MCF 10A (cell line): ENCODE measurements around the gene PFKFB3. TPM values are rescaled to one million over a fixed set of nuclear protein-coding genes. Genes with fewer than 3 reads are reported as not detected.

Source experiments
- BruUV-seq: library from RNA; stranded (reverse); fragments of 400-500 nt; replicated peaks from 2 replicates; lab custom pipeline; 2021; lab: Mats Ljungman, UMichigan
- CTCF ChIA-PET: fragments of 300-600 bp; sonication (Branson Sonifier 250); formaldehyde crosslinking; extraction: SDS; loops from one replicate; lab custom pipeline; 2021; ENCODE audit warnings: antibody characterized with exemption, inconsistent platforms; lab: Yijun Ruan, JAX
- POLR2A ChIA-PET: fragments of 300-600, 350-650 bp; sonication (Branson Sonifier 250); formaldehyde crosslinking; extraction: SDS; loops from one replicate; lab custom pipeline; 2020; ENCODE audit warnings: antibody characterized with exemption, inconsistent platforms; lab: Yijun Ruan, JAX
- DNase-seq: peaks from one replicate; pipeline ENCODE4 v3.0.0-alpha.2; 2018; ENCODE audit not compliant: unreplicated experiment
- H3K27ac Mint-ChIP-seq: one replicate; pipeline ENCODE4 v1.8.0; 2022; ENCODE audit warnings: mild to moderate bottlenecking, low read depth, mixed read lengths; ENCODE audit not compliant: unreplicated experiment
- H3K27me3 Mint-ChIP-seq: one replicate; pipeline ENCODE4 v1.8.0; 2022; ENCODE audit warnings: mixed read lengths; ENCODE audit not compliant: insufficient read depth, unreplicated experiment
- H3K36me3 Mint-ChIP-seq: one replicate; pipeline ENCODE4 v1.8.0; 2022; ENCODE audit warnings: mild to moderate bottlenecking, moderate library complexity, mixed read lengths; ENCODE audit not compliant: insufficient read depth, unreplicated experiment
- H3K4me1 Mint-ChIP-seq: one replicate; pipeline ENCODE4 v1.8.0; 2022; ENCODE audit warnings: mixed read lengths; ENCODE audit not compliant: insufficient read depth, unreplicated experiment
- H3K4me3 Mint-ChIP-seq: one replicate; pipeline ENCODE4 v1.8.0; 2022; ENCODE audit warnings: mild to moderate bottlenecking, moderate library complexity, mixed read lengths; ENCODE audit not compliant: unreplicated experiment
- H3K9me3 Mint-ChIP-seq: one replicate; pipeline ENCODE4 v1.8.0; 2022; ENCODE audit warnings: mixed read lengths; ENCODE audit not compliant: unreplicated experiment
- intact Hi-C: fragments of 100-400 bp; cut with micrococcal nuclease; formaldehyde crosslinking; loops from 2 replicates; pipeline ENCODE4 v1.14.1; 2022
- total RNA-seq: library from RNA; stranded (reverse); gene quantifications from 2 replicates; pipeline ENCODE4 v1.2.3, GENCODE V29; 2022
- TF ChIP-seq, protein P1 (sequence below): fragments of 200-600 bp; IDR thresholded peaks from one replicate; pipeline ENCODE4 v1.8.0; 2022; ENCODE audit warnings: antibody characterized with exemption, mild to moderate bottlenecking; ENCODE audit not compliant: unreplicated experiment

PFKFB3 gene
- total RNA-seq, 1 experiment from 2014 or later, result 15.8 TPM

DNA sequence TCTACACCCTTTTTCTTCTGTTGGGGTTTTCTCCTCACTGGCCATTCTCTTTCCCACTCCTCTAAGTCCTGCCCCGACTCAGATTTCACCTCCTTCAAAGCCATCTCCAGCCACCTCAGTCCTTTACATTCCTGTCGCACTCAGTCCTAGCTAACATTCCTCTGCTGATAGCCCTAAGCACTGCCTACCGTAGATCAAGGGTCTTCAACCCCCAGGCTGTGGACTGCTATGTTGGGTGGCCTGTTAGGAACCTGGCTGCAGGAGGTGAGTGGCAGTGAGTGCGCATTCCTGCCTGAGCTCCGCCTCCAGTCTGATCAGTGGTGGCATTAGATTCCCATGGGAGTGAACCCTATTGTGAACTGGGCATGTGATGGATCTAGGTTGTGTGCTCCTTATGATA is 11.2 kb downstream of the PFKFB3 start:
- intact Hi-C loops, result no loop called here
- DNase-seq, result no peak
- no peak overlapping the region for H3K27ac Mint-ChIP-seq
- H3K9me3 Mint-ChIP-seq, result no peaks in the 10 kb centered on the region
- H3K27me3 Mint-ChIP-seq, result no peaks in the 10 kb centered on the region
- ChIA-PET CTCF (no interaction called here), POLR2A (interaction anchor here (2.0 kb wide), 1 partner anchor 10 kb away, joined by 8 read pairs; the partner anchor contains the start of gene PFKFB3)
- peaks cover 30% of the 10 kb centered on the region for H3K36me3 Mint-ChIP-seq
- no TSS peak for BruUV-seq
- peaks cover 12% of the 10 kb centered on the region for H3K4me1 Mint-ChIP-seq
- TF ChIP-seq, protein P1, sequence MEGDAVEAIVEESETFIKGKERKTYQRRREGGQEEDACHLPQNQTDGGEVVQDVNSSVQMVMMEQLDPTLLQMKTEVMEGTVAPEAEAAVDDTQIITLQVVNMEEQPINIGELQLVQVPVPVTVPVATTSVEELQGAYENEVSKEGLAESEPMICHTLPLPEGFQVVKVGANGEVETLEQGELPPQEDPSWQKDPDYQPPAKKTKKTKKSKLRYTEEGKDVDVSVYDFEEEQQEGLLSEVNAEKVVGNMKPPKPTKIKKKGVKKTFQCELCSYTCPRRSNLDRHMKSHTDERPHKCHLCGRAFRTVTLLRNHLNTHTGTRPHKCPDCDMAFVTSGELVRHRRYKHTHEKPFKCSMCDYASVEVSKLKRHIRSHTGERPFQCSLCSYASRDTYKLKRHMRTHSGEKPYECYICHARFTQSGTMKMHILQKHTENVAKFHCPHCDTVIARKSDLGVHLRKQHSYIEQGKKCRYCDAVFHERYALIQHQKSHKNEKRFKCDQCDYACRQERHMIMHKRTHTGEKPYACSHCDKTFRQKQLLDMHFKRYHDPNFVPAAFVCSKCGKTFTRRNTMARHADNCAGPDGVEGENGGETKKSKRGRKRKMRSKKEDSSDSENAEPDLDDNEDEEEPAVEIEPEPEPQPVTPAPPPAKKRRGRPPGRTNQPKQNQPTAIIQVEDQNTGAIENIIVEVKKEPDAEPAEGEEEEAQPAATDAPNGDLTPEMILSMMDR, result no peak
- no peak overlapping the region for H3K4me3 Mint-ChIP-seq

DNA sequence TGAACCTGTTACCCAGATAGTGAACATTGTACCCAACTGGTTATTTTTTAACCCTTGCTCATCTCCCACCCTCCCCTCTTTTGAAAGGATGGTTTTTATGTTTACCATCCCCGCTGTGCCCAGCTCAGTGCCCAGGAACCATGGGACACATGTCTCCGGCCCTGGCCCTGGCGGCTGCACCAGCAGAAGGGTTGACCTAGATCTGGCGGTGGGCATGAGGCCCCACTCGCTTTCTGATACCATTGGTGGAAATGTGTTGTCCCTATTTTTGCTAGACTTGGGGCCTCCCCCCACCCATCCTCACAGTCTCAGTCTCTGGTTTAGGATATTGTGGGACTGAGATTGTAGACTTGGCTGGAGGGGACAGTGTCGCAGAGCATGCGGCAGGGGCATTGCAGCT is 11.9 kb downstream of the PFKFB3 start:
- no TSS peak for BruUV-seq
- DNase-seq, result no peak
- peaks cover 30% of the 10 kb centered on the region for H3K36me3 Mint-ChIP-seq
- no peak overlapping the region for H3K27ac Mint-ChIP-seq
- peaks cover 18% of the 10 kb centered on the region for H3K4me1 Mint-ChIP-seq
- POLR2A ChIA-PET, result interaction anchor here (1.1 kb wide), 1 partner anchor 9 kb away, joined by 3 read pairs; no protein-coding TSS in a partner anchor
- no peaks in the 10 kb centered on the region for H3K27me3 Mint-ChIP-seq
- intact Hi-C loops, result loop anchor here (5.0 kb wide), 1 partner anchor 188 kb away; no protein-coding TSS in a partner anchor
- no peaks in the 10 kb centered on the region for H3K9me3 Mint-ChIP-seq
- H3K4me3 Mint-ChIP-seq, result no peak overlapping the region
- CTCF ChIA-PET, result no interaction called here
- TF ChIP-seq, protein P1, result no peak

DNA sequence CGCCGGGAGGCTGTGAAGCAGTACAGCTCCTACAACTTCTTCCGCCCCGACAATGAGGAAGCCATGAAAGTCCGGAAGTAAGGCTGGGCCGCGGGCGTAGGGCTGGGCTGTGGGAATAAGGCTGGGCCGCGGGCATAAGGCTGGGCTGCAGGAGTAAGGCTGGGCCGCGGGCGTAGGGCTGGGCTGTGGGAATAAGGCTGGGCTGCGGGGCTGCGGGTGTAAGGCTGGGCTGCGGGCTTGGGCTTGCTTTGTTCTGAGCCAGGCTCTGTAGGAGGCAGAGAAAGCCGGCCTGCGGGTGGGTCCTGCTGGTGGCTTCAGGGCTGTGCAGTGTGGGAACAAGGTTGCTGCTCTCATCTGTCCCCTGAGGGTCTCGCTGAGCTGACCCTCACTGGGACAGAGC is 12.5 kb downstream of the PFKFB3 start:
- DNase-seq, result no peak
- Mint-ChIP-seq H3K4me3 (no peak overlapping the region), H3K36me3 (peaks cover 30% of the 10 kb centered on the region), H3K27me3 (no peaks in the 10 kb centered on the region), H3K4me1 (peaks cover 18% of the 10 kb centered on the region), H3K27ac (no peak overlapping the region), H3K9me3 (no peaks in the 10 kb centered on the region)
- intact Hi-C loops, result loop anchor here (5.0 kb wide), 1 partner anchor 187 kb away; no protein-coding TSS in a partner anchor
- ChIA-PET POLR2A (interaction anchor here (1.1 kb wide), 1 partner anchor 10 kb away, joined by 3 read pairs; no protein-coding TSS in a partner anchor), CTCF (interaction anchor here (0.6 kb wide), 1 partner anchor 877 kb away, joined by 3 read pairs; no protein-coding TSS in a partner anchor)
- TF ChIP-seq, protein P1, result no peak
- BruUV-seq, result no TSS peak

DNA sequence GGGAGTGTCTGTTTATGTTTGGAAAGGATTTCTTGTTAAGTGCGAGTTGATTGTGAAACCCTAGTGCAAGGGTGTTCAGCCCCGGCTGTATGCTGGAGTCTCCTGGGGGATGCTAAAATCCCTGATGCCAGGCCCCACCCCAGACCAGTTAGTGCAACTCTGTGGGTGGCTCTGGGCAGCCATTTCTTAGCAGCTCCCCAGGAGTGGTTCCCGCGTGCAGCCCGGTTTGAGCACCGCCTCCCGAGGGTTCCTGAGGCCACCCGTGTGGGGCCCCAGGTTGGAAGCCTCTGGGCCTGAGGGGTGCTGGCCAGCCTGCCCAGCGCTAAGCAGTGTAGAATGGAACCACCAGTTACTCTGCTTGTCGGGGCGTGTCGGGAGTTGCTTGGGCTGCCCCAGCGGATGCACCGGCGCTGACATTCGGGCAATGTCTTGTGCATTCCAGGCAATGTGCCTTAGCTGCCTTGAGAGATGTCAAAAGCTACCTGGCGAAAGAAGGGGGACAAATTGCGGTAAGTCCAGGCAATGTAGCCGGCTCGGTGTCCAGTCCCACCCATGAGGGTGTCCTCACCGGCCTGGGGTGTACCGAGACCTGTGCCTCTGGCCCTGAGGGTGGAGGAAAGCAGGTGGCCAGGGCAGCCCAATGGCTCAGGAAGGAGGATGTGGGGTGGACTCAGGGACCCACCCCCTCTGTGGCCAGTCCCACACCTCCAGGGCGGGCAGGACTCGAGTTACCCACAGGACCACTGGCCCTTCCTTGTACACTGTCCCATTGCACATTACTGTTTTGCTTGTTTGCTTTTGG is 13.2 kb downstream of the PFKFB3 start:
- Mint-ChIP-seq H3K9me3 (no peaks in the 10 kb centered on the region), H3K27ac (no peak overlapping the region), H3K27me3 (no peaks in the 10 kb centered on the region), H3K4me1 (peaks cover 18% of the 10 kb centered on the region), H3K36me3 (peaks cover 32% of the 10 kb centered on the region), H3K4me3 (no peak overlapping the region)
- CTCF ChIA-PET, result interaction anchor here (0.6 to 2.2 kb wide), 3 partner anchors 13 to 876 kb away, joined by 3 to 7 read pairs (median 5); partner anchors contain the start of gene PFKFB3
- no peak for DNase-seq
- no TSS peak for BruUV-seq
- intact Hi-C loops, result loop anchor here (5.0 kb wide), 1 partner anchor 186 kb away; no protein-coding TSS in a partner anchor
- TF ChIP-seq, protein P1, result no peak
- POLR2A ChIA-PET, result no interaction called here
